PC-3 (cell line): ENCODE measurements around the gene IDNK. TPM values are rescaled to one million over a fixed set of nuclear protein-coding genes. Genes with fewer than 3 reads are reported as not detected.

Experiments
- ATAC-seq: fragments of 200-7000 bp; cut with Tn5 transposase; 2 replicates; pipeline ENCODE4 v1.9.1; 2020; ENCODE audit warnings: mild to moderate bottlenecking, moderate library complexity
- BruUV-seq: library from RNA; stranded (reverse); fragments of 400-500 nt; replicated peaks from 2 replicates; lab custom pipeline; 2021; lab: Mats Ljungman, UMichigan
- CTCF ChIA-PET: fragments of 300-600 bp; sonication (Branson Sonifier 250); formaldehyde crosslinking; loops from one replicate; lab custom pipeline; 2022; ENCODE audit warnings: antibody characterized with exemption; lab: Charles Lee
- POLR2A ChIA-PET: fragments of 300-600 bp; sonication (Branson Sonifier 250); formaldehyde crosslinking; loops from one replicate; lab custom pipeline; 2022; ENCODE audit warnings: antibody characterized with exemption; ENCODE audit not compliant: unreplicated experiment; lab: Charles Lee
- DNase-seq: peaks from one replicate; pipeline ENCODE4 v3.0.0-alpha.2; 2015
- H2AFZ ChIP-seq: fragments of 300-600 bp; sonication (generic); 2 replicates; pipeline ENCODE4 v1.6.0; 2016; ENCODE audit warnings: antibody characterized with exemption, low read length
- H3F3A ChIP-seq: fragments of 300-600 bp; sonication (generic); one replicate; pipeline ENCODE4 v1.6.0; 2017; ENCODE audit warnings: antibody characterized with exemption, low read length, control low read depth, mild to moderate bottlenecking; ENCODE audit not compliant: unreplicated experiment
- H3K27ac ChIP-seq: fragments of 300-600 bp; sonication (generic); 2 replicates; pipeline ENCODE4 v1.5.1; 2016; ENCODE audit warnings: mild to moderate bottlenecking, low read length
- H3K27me3 ChIP-seq: fragments of 300-600 bp; sonication (generic); 2 replicates; pipeline ENCODE4 v1.6.1; 2016; ENCODE audit warnings: low read length, mixed read lengths
- H3K36me3 ChIP-seq: fragments of 300-600 bp; sonication (generic); 2 replicates; pipeline ENCODE4 v1.6.1; 2016; ENCODE audit warnings: low read depth, mixed run types, low read length, mixed read lengths
- H3K4me1 ChIP-seq: fragments of 300-600 bp; sonication (generic); 2 replicates; pipeline ENCODE4 v1.5.1; 2016; ENCODE audit warnings: low read length; ENCODE audit not compliant: insufficient read depth
- H3K4me2 ChIP-seq: fragments of 300-600 bp; sonication (generic); 2 replicates; pipeline ENCODE4 v1.6.0; 2016; ENCODE audit warnings: low read length
- H3K4me3 ChIP-seq: fragments of 300-600 bp; sonication (generic); 2 replicates; pipeline ENCODE4 v1.5.1; 2016; ENCODE audit warnings: mild to moderate bottlenecking, low read length, mixed read lengths
- H3K79me2 ChIP-seq: fragments of 300-600 bp; sonication (generic); 2 replicates; pipeline ENCODE4 v1.6.1; 2017; ENCODE audit warnings: low read length, mixed read lengths
- H3K9ac ChIP-seq: fragments of 300-600 bp; sonication (generic); 2 replicates; pipeline ENCODE4 v1.6.0; 2016; ENCODE audit warnings: mild to moderate bottlenecking, low read length
- H3K9me2 ChIP-seq: fragments of 300-600 bp; sonication (generic); replicated peaks from 2 replicates; pipeline ENCODE4 v1.6.1; 2016; ENCODE audit warnings: mixed run types, low read length, mixed read lengths
- H3K9me3 ChIP-seq: fragments of 300-600 bp; sonication (generic); 2 replicates; pipeline ENCODE4 v1.6.1; 2016; ENCODE audit warnings: low read length, mixed read lengths
- H4K20me1 ChIP-seq: fragments of 300-600 bp; sonication (generic); 2 replicates; pipeline ENCODE4 v1.6.1; 2016; ENCODE audit warnings: low read length, mixed read lengths
- EZH2 ChIP-seq: fragments of 300-600 bp; sonication (generic); IDR thresholded peaks from one replicate; pipeline ENCODE4 v1.6.1; 2017; ENCODE audit warnings: antibody characterized with exemption, mild to moderate bottlenecking, low read length; ENCODE audit not compliant: unreplicated experiment
- EZH2phosphoT487 ChIP-seq: fragments of 300-600 bp; sonication (generic); IDR thresholded peaks from 2 replicates; pipeline ENCODE4 v1.6.1; 2018; ENCODE audit warnings: mild to moderate bottlenecking, antibody characterized with exemption, low read length, borderline replicate concordance
- intact Hi-C: fragments of 100-400 bp; cut with micrococcal nuclease; formaldehyde crosslinking; loops from 2 replicates; pipeline ENCODE4 v1.9.0; 2023
- total RNA-seq: library from RNA; depleted of rRNA; stranded (reverse); fragments of >200 nt; gene quantifications from 2 replicates; pipeline ENCODE4 v1.2.3, GENCODE V29; 2014
- TF ChIP-seq, protein P1 (sequence below): fragments of 300-600 bp; sonication (generic); conservative IDR thresholded peaks from 2 replicates; pipeline ENCODE4 v1.5.1; 2017; ENCODE audit warnings: antibody characterized with exemption, low read depth, mild to moderate bottlenecking, low read length

The IDNK gene
- total RNA-seq, 1 experiment from 2014 or later, result 1.4 TPM

DNA sequence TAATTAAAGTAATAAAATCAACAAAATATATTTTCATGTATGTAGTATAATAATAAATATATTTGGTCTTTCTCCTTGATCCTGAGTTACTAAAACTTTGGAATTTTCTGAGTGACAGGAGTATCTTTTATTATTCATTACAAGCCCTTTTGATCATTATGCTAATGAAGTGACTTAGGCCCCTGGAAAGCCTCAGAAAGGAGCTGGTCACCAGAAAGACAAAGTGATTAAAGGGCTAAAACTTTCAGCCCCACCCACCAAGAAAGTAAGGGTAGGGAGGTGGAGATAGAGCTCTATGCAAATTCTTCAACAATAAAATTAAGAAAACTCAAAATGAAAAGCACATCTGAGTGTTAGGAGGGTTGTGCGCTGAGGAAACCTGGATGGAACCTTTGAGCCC is 57.3 kb downstream of the IDNK start:
- Histone ChIP-seq H3K4me3 (no peak overlapping the region), H3K4me1 (no peaks in the 10 kb centered on the region), H4K20me1 (peaks cover 8% of the 10 kb centered on the region), H3K9ac (no peak overlapping the region), H3K79me2 (peaks cover 76% of the 10 kb centered on the region), H3K9me2 (no peaks in the 10 kb centered on the region), H3F3A (no peaks in the 10 kb centered on the region), H3K27me3 (no peaks in the 10 kb centered on the region), H2AFZ (no peak overlapping the region), H3K9me3 (no peaks in the 10 kb centered on the region), H3K36me3 (peaks cover 34% of the 10 kb centered on the region), H3K4me2 (no peak overlapping the region), H3K27ac (no peak overlapping the region)
- TF ChIP-seq EZH2, result no peak
- TF ChIP-seq EZH2phosphoT487, result no peak
- TF ChIP-seq, protein P1, sequence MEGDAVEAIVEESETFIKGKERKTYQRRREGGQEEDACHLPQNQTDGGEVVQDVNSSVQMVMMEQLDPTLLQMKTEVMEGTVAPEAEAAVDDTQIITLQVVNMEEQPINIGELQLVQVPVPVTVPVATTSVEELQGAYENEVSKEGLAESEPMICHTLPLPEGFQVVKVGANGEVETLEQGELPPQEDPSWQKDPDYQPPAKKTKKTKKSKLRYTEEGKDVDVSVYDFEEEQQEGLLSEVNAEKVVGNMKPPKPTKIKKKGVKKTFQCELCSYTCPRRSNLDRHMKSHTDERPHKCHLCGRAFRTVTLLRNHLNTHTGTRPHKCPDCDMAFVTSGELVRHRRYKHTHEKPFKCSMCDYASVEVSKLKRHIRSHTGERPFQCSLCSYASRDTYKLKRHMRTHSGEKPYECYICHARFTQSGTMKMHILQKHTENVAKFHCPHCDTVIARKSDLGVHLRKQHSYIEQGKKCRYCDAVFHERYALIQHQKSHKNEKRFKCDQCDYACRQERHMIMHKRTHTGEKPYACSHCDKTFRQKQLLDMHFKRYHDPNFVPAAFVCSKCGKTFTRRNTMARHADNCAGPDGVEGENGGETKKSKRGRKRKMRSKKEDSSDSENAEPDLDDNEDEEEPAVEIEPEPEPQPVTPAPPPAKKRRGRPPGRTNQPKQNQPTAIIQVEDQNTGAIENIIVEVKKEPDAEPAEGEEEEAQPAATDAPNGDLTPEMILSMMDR, result no peak
- ATAC-seq (no peak), DNase-seq (no peak)
- ChIA-PET POLR2A (no interaction called here), CTCF (no interaction called here)
- intact Hi-C loops, result no loop called here
- BruUV-seq, result no TSS peak

DNA sequence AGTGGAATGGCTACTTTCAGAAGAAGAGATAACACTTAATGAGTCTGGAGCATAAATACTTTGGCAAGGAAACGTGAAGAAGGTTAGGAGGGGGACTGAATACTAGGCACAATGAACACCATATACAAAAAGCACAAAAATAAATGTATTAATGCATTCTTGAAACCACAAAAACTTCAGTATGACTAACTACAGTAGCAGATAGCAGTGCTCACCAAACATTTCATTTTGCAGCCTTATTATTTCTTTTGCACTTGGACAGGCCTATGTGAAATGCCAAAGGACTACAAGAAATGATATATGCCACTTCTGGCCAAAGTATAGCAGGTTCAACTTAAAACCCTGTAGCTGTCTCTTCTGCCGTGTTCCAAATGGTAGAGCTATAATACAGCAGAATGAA is 58.5 kb downstream of the IDNK start:
- ATAC-seq (no peak), DNase-seq (no peak)
- ChIA-PET POLR2A (no interaction called here), CTCF (no interaction called here)
- H3K27me3 ChIP-seq, result no peaks in the 10 kb centered on the region
- H3K4me1 ChIP-seq, result no peaks in the 10 kb centered on the region
- H3K79me2 ChIP-seq, result peaks cover 84% of the 10 kb centered on the region
- no peak overlapping the region for H3K4me3 ChIP-seq
- H3F3A ChIP-seq, result no peaks in the 10 kb centered on the region
- H3K9me2 ChIP-seq, result no peaks in the 10 kb centered on the region
- intact Hi-C loops, result no loop called here
- no peak overlapping the region for H3K27ac ChIP-seq
- no peak overlapping the region for H3K9ac ChIP-seq
- peaks cover 21% of the 10 kb centered on the region for H4K20me1 ChIP-seq
- no peaks in the 10 kb centered on the region for H3K9me3 ChIP-seq
- BruUV-seq, result no TSS peak
- no peak overlapping the region for H2AFZ ChIP-seq
- H3K36me3 ChIP-seq, result peaks cover 25% of the 10 kb centered on the region
- no peak for TF ChIP-seq EZH2phosphoT487
- TF ChIP-seq, protein P1, result no peak
- no peak for TF ChIP-seq EZH2
- H3K4me2 ChIP-seq, result no peak overlapping the region

DNA sequence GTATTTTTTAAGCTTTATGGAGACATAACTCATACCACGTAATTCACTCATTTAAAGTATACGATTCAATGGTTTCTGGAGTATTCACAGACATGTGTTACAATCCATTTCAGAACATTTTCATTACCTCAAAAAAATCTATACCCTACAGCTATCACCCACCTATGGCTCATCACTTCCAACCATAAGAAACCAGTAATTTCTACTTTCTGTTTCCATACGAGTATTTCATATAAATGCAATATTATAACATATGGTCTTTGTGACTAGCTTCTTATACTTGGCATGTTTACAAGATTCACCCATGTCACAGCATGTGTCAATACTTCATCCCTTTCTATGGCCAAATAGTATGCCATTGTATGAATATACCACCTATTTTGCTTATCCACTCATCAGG is 66.0 kb downstream of the IDNK start:
- no peak overlapping the region for H2AFZ ChIP-seq
- no peaks in the 10 kb centered on the region for H3K36me3 ChIP-seq
- no peak overlapping the region for H3K4me2 ChIP-seq
- H4K20me1 ChIP-seq, result peaks cover 72% of the 10 kb centered on the region
- H3K9ac ChIP-seq, result no peak overlapping the region
- no peaks in the 10 kb centered on the region for H3K4me1 ChIP-seq
- H3K27me3 ChIP-seq, result no peaks in the 10 kb centered on the region
- H3F3A ChIP-seq, result no peaks in the 10 kb centered on the region
- no peak overlapping the region for H3K4me3 ChIP-seq
- ATAC-seq (no peak), DNase-seq (no peak)
- no peaks in the 10 kb centered on the region for H3K9me2 ChIP-seq
- ChIA-PET CTCF (no interaction called here), POLR2A (no interaction called here)
- intact Hi-C loops, result no loop called here
- no peaks in the 10 kb centered on the region for H3K9me3 ChIP-seq
- TF ChIP-seq, protein P1, result no peak
- H3K79me2 ChIP-seq, result peaks cover 99% of the 10 kb centered on the region
- no peak overlapping the region for H3K27ac ChIP-seq
- no TSS peak for BruUV-seq
